Mesenteric fat pad (tissue), 1 donor: ENCODE results near the gene LARGE1. TPM values are rescaled to one million over a fixed set of nuclear protein-coding genes. Genes with fewer than 3 reads are reported as not detected.

Source experiments
- DNase-seq: peaks from one replicate; pipeline ENCODE4 v3.0.0-alpha.2; 2020; ENCODE audit warnings: low spot score
- microRNA-seq: library from miRNA; unstranded; fragments of <30 nt; microRNA quantifications from one replicate; pipeline ENCODE4 v1.2.0, GENCODE V29; 2020; ENCODE audit warnings: borderline number of aligned reads
- total RNA-seq: library from RNA; stranded (reverse); fragmentation: NEBNext Ultra II Directional; extraction: Animal tissue kit (Norgen Biotek cat#: 25700); gene quantifications from one replicate; pipeline ENCODE4 v1.2.1, GENCODE V29; 2021
- donor health status: DM: yes; HTN: yes; CAD: no.

Gene LARGE1
- total RNA-seq, 1 donor from 2014 or later = 26.2 TPM

DNA sequence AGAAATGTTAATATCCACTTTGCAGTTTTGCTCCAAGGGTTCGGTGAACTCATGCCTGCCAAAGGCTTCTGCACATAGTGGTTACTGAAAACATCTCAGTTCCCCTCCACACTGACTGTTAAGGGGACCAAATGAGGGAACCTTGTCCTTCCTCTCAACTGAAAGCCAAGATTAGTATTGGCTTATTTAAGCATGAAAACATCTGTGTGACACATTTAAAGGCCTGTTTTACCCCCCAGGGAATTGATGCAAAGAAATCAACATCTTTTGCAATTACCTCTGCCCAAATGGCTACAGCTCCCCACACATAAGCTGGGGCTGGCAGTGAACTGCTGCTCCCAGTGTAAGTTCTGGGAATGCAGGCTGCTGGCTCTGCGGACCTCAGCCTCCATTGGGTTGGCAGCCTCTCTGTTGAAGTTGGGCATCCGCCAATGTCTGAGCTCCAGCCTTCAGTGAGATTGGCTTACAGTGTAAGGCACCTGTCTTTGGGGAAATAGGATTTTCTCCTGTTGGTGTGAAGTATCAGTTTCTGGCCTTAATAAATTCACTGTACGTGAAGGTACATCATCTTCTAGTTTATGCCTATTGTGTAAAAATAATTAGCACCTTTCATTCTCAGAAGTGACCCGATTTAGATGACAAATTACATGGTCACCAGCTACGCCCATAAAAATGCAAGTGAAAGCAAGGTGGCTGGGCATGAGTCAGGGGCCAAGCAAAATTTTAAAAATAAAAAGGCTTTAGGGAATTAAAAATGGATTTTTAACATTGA lies 648.7 kb downstream of the LARGE1 start:
- no peak for DNase-seq

GRCh38 chr22:33270596-33270995 lies 649.7 kb downstream of the LARGE1 start:
- DNase-seq = no peak

DNA sequence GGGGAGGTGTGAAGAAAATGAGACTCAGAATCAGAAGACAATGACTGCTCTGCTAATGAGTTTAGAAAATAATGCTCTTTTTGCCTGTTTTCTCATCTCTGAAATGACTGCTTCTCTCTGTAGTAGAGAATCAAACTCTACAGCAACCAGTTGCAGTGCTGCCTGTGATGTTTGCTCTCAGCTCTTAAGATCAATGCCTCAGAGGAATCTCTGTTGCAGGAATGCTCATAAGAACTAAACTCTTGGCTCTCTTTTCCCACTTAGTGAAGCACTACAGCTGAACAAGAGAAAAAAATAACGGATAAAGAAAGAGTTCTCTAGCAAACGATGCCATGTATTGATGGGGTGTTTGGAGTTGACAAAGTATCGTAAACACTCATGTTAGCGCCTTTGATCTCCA lies 658.6 kb downstream of the LARGE1 start:
- DNase-seq = no peak

GRCh38 chr22:33260498-33260897 lies 659.8 kb downstream of the LARGE1 start:
- no peak for DNase-seq

DNA sequence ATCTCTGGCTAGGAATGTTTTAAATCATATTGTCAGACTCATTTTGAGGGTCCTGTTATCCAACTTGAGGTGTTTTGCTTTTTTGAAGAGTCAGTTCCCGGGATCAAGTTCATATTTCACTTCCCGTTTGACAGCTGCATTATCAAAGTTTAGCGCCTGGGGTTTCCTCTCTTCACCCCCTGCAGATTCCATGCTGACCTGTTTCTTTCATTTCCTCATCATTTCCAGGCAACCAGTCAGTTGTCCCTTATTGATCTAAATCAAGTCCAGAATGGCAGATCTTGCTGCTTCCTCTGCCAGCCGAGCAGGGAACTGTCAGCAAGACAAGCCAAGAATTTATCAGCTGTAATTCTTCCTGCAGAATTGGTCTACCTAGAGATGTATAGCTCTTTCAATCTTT lies 664.5 kb downstream of the LARGE1 start:
- DNase-seq = no peak

- DNase-seq = no peak
These were observed 671.3 kb downstream of the LARGE1 start for GRCh38 chr22:33248948-33249347.

DNA sequence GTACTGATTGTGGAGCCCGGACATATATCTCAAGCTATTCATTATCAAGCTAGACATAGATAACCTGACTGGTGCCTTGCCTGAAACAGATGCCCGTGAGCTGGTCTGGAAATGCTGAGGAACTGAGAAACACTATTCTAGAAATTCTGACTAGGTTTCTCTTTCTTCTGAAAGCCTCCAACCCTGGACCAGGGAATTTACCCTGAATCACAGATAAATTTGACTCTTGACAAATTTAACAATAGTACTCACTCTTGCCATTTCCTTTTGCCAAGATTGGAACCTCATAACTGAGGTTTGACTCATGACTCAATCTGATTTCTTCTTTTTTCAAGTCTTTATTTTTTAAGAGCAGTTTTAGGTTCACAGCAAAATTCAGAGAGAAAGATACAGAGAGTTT lies 672.5 kb downstream of the LARGE1 start:
- DNase-seq = no peak

- DNase-seq = no peak
These were observed 678.2 kb downstream of the LARGE1 start for GRCh38 chr22:33242078-33242477.

DNA sequence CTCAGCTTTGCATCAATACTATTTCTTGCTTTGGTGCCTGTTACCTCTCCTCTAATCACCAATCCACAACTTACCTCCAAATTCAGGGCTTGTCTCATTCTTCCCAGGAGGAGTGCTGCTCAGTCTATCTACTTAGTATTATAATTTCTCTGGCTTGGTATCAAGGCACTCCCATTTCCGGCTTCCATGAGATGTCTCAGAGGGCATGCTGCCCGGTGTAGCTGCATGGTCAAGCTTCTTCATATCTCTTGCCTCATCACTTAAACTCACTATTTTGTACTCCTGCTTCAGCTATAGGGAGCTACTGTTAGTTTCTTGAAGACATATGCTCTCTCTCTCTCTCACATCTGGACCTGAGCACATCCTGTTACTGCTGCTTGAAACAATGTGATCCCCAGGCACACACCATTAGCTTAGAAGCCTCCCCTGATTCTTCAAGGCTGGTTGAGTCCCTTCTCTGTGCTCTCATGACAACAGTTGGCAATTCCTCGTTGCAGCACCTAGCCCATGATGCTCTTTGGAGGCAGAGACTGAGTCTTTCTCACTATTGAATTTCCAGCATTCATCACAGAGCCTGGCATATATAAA lies 679.3 kb downstream of the LARGE1 start:
- DNase-seq = no peak

DNA sequence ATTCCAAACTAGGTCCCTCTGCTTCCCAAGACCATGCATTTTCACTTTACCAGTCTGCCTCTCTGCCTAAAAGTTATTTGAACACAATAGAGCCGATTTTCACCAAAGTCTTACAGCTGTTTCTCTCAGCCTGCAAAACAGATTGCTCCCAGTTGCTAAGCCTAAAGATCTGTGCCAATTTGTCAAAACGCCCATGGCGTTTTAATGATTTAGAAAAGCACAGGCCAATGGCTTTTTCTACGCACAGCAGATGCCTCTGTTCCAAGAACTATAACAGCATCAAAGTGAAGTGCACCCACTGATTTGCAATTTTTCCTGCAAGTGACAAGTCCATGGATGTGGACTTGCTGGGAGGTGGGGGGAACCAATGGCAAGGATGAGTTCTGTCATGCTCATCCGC lies 688.2 kb downstream of the LARGE1 start:
- no peak for DNase-seq

DNA sequence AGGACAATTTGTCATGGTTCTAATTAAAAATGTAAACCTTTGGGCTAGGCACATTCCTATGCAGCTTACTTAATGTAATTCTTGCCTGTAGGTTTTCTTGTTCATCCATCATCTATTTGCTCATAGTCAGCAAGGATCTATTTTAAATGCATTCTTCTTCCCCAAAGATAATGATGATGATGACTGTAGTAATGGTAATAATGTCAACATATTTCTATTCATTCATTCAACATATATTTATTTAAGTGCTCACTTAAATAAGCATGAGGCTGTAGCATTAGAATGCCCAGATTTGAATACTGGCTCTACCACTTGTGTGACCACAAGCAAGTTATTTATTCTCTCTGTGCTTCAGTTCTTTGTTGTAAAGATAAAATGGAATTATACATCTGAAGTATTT lies 692.5 kb downstream of the LARGE1 start:
- no peak for DNase-seq

GRCh38 chr22:33224841-33225240 lies 695.4 kb downstream of the LARGE1 start:
- DNase-seq = no peak

Small RNA genes within 50 kb of the gene (microRNA-seq; reads per million reads assigned to microRNA genes)
- not detected for gene MIR4764
